Esophagus muscularis mucosa (tissue), 4 donors: Measurements from ENCODE around the gene TARBP2.

Experiments
- EP300 ChIP-seq: sonication (generic); formaldehyde crosslinking; IDR thresholded peaks from one replicate; pipeline ENCODE4 v1.6.1; 2017; ENCODE audit warnings: antibody characterized with exemption
- POLR2AphosphoS5 ChIP-seq, 2 donors: sonication (generic); formaldehyde crosslinking; IDR thresholded peaks; one replicate each; pipeline ENCODE4 v1.6.1; 2017; ENCODE audit warnings: antibody characterized with exemption in 2 of 2
- TF ChIP-seq, protein P1 (sequence below), 3 experiments: fragments of 200-600 bp in 2 of 3; fragments of 450-650 bp in 1 of 3; sonication (generic) in 2 of 3; IDR thresholded peaks; one replicate each; pipeline ENCODE4 v1.5.1; 2017 to 2019; ENCODE audit warnings: antibody characterized with exemption in 3 of 3, mild to moderate bottlenecking in 2 of 3, moderate library complexity in 1 of 3

DNA sequence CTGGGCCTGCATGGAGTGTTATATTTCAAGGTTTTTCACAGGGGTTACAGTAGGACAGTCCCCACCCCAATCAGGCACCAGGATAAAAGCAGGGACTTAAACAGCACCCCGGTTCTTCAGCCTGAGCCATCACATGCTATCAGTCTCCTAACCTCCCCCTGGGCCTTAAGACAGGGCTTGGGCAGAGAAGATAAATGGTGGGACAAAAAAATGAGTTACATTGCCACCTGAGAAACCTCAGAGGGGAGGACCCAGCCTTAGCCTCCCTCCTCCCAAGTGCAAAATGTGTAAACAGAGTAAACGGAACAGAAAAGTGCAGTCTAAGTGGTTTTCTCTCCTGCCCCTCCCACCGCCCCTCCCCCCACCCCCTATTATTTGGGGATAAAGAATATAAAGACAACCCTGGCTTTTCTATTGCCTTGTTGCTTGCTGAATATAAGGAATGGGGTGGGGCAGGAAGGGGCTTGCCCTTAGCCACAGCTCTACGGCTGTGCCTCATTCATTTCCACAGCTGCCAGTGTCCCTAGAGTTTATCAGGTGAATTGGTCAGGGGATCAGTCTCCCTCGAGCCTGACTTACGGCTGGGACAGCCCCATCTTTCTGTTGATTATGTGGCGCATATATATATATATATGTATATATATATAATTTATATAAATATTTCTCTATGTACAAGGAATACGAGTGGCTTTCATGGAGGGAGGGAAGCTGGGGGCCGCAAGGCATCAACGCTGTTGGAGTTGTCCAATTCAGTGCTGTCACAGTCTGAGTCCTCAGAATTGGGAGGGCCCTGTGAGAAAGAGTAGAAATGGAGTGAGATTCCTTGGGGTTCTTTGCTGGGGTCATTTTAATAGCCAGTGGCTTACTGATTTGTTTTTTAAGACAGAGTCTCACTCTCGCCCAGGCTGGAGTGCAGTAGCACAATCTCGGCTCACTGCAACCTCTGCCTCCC lies 20.3 kb upstream of the TARBP2 start:
- TF ChIP-seq POLR2AphosphoS5 (IDR thresholded peaks at IDR 0.05): no peak
- TF ChIP-seq, protein P1, sequence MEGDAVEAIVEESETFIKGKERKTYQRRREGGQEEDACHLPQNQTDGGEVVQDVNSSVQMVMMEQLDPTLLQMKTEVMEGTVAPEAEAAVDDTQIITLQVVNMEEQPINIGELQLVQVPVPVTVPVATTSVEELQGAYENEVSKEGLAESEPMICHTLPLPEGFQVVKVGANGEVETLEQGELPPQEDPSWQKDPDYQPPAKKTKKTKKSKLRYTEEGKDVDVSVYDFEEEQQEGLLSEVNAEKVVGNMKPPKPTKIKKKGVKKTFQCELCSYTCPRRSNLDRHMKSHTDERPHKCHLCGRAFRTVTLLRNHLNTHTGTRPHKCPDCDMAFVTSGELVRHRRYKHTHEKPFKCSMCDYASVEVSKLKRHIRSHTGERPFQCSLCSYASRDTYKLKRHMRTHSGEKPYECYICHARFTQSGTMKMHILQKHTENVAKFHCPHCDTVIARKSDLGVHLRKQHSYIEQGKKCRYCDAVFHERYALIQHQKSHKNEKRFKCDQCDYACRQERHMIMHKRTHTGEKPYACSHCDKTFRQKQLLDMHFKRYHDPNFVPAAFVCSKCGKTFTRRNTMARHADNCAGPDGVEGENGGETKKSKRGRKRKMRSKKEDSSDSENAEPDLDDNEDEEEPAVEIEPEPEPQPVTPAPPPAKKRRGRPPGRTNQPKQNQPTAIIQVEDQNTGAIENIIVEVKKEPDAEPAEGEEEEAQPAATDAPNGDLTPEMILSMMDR (IDR thresholded peaks at IDR 0.05): no peak
- TF ChIP-seq EP300: no peak
